ENCODE measurements around the gene FAM236C. TPM values are rescaled to one million over a fixed set of nuclear protein-coding genes. Genes with fewer than 3 reads are reported as not detected.

Gene FAM236C
- total and polyA plus RNA-seq, 8 donors: not detected

Other genes starting within 250 kb of the FAM236C start
- 1 to 10 TPM; 4.8 TPM for gene PHKA1, start 198.3 kb upstream of the FAM236C start, total RNA-seq
- gene PHKA1, start 198.3 kb upstream of the FAM236C start, polyA plus RNA-seq (ENCODE audit: insufficient read length in 6 of 6): 1 to 10 TPM; 2.8 to 5.0 (median 4.1) TPM
- gene DMRTC1B, start 135.7 kb upstream of the FAM236C start, total RNA-seq: under 1 TPM; 0.45 to 0.47 TPM
- 1 to 10 TPM; 2.2 to 4.2 (median 2.6) TPM for gene DMRTC1B, start 135.7 kb upstream of the FAM236C start, polyA plus RNA-seq (ENCODE audit: insufficient read length in 6 of 6)
- gene FAM236B, start 130.0 kb upstream of the FAM236C start, total RNA-seq: not detected
- gene FAM236B, start 130.0 kb upstream of the FAM236C start, polyA plus RNA-seq (ENCODE audit: insufficient read length in 6 of 6): under 1 TPM in 1 of 6 donors, not detected in 5; 0.61 TPM
- gene FAM236D, start 104.4 kb upstream of the FAM236C start, total RNA-seq: not detected
- gene FAM236D, start 104.4 kb upstream of the FAM236C start, polyA plus RNA-seq (ENCODE audit: insufficient read length in 6 of 6): not detected
- gene FAM236A, start 25.6 kb downstream of the FAM236C start, total RNA-seq: not detected
- under 1 TPM in 4 of 6 donors, not detected in 2; 0.34 to 0.74 (median 0.41) TPM for gene FAM236A, start 25.6 kb downstream of the FAM236C start, polyA plus RNA-seq (ENCODE audit: insufficient read length in 6 of 6)
- gene DMRTC1, start 31.2 kb downstream of the FAM236C start, total RNA-seq: under 1 TPM; 0.18 to 0.20 TPM
- gene DMRTC1, start 31.2 kb downstream of the FAM236C start, polyA plus RNA-seq (ENCODE audit: insufficient read length in 6 of 6): under 1 TPM in 5 of 6 donors, not detected in 1; 0.25 to 0.53 (median 0.29) TPM
- not detected for gene PABPC1L2B, start 90.3 kb downstream of the FAM236C start, total RNA-seq
- gene PABPC1L2B, start 90.3 kb downstream of the FAM236C start, polyA plus RNA-seq (ENCODE audit: insufficient read length in 6 of 6): not detected
- gene PABPC1L2A, start 166.9 kb downstream of the FAM236C start, total RNA-seq: not detected
- gene PABPC1L2A, start 166.9 kb downstream of the FAM236C start, polyA plus RNA-seq (ENCODE audit: insufficient read length in 6 of 6): not detected

All from left lung (tissue), 8 donors.